CD14-positive monocyte (primary cell): ENCODE data around the gene SLC1A2. TPM values are rescaled to one million over a fixed set of nuclear protein-coding genes. Genes with fewer than 3 reads are reported as not detected.

Experiments used
- DNase-seq, 3 donors: peaks; one replicate each; pipeline ENCODE4 v3.0.0-alpha.2; 2011 to 2022
- H2AFZ ChIP-seq: 2 replicates; pipeline ENCODE4 v1.6.0; 2012; ENCODE audit warnings: mild to moderate bottlenecking, low read depth, low read length, inconsistent platforms; ENCODE audit not compliant: insufficient read depth, poor library complexity, severe bottlenecking
- H3K27ac ChIP-seq, 2 donors: 1 replicate in 1 of 2; 2 replicates in 1 of 2; pipeline ENCODE4 v1.5.1; 2012 to 2013; ENCODE audit warnings: low read length in 2 of 2, control low read depth in 1 of 2, inconsistent platforms in 1 of 2, low read depth in 1 of 2, mild to moderate bottlenecking in 1 of 2
- H3K27me3 ChIP-seq, 2 donors: one replicate each; pipeline versions ENCODE4 v1.6.0 to v1.6.1; 2011 to 2013; ENCODE audit warnings: low read length in 2 of 2; ENCODE audit not compliant: control insufficient read depth in 2 of 2, insufficient read depth in 2 of 2
- H3K36me3 ChIP-seq, 2 donors: replicated peaks in 1 of 2; 1 replicate in 1 of 2; 2 replicates in 1 of 2; pipeline versions ENCODE4 v1.5.1 to v1.6.1; 2012 to 2013; ENCODE audit warnings: low read length in 2 of 2, control low read depth in 1 of 2, inconsistent platforms in 1 of 2, mild to moderate bottlenecking in 1 of 2; ENCODE audit not compliant: insufficient read depth in 2 of 2, control insufficient read depth in 1 of 2
- H3K4me1 ChIP-seq, 2 donors: 1 replicate in 1 of 2; 2 replicates in 1 of 2; pipeline versions ENCODE4 v1.5.1 to v1.6.1; 2012 to 2013; ENCODE audit warnings: low read length in 2 of 2, control low read depth in 1 of 2, inconsistent platforms in 1 of 2, mild to moderate bottlenecking in 1 of 2, moderate library complexity in 1 of 2; ENCODE audit not compliant: insufficient read depth in 2 of 2, control insufficient read depth in 1 of 2
- H3K4me2 ChIP-seq: replicated peaks from 2 replicates; pipeline ENCODE3; 2012; ENCODE audit warnings: low read length, moderate library complexity, mild to moderate bottlenecking; ENCODE audit not compliant: poor library complexity, severe bottlenecking; ENCODE audit errors: extremely low read depth
- H3K4me3 ChIP-seq, 3 experiments: fragments of 200-600 bp in 1 of 3; sonication (generic) in 1 of 3; replicated peaks in 1 of 3; 1 replicate in 2 of 3; 2 replicates in 1 of 3; pipeline ENCODE4 v1.5.1; 2011 to 2013; ENCODE audit warnings: low read length in 3 of 3, mild to moderate bottlenecking in 3 of 3, control low read depth in 2 of 3, low read depth in 2 of 3, inconsistent platforms in 1 of 3, moderate library complexity in 1 of 3
- H3K79me2 ChIP-seq: 2 replicates; pipeline ENCODE4 v1.6.0; 2012; ENCODE audit warnings: mild to moderate bottlenecking, control low read depth, inconsistent platforms, low read length, moderate library complexity; ENCODE audit not compliant: insufficient read depth
- H3K9ac ChIP-seq: 2 replicates; pipeline ENCODE4 v1.6.0; 2017; ENCODE audit warnings: low read length, mild to moderate bottlenecking; ENCODE audit not compliant: insufficient read depth, poor library complexity, severe bottlenecking
- H3K9me3 ChIP-seq, 2 donors: replicated peaks in 1 of 2; 1 replicate in 1 of 2; 2 replicates in 1 of 2; pipeline versions ENCODE4 v1.5.1 to v1.6.1; 2012 to 2013; ENCODE audit warnings: low read length in 2 of 2, control low read depth in 1 of 2; ENCODE audit not compliant: control insufficient read depth in 1 of 2, insufficient read depth in 1 of 2
- H4K20me1 ChIP-seq: 2 replicates; pipeline ENCODE4 v1.6.0; 2012; ENCODE audit warnings: mild to moderate bottlenecking, low read length, control low read depth, moderate library complexity; ENCODE audit not compliant: insufficient read depth
- H3K27ac Mint-ChIP-seq, 7 donors: one replicate each; pipeline ENCODE4 v1.8.0; 2020; ENCODE audit warnings: mild to moderate bottlenecking in 7 of 7, mixed read lengths in 7 of 7, moderate library complexity in 6 of 7, inconsistent platforms in 2 of 7
- H3K27me3 Mint-ChIP-seq, 3 donors: one replicate each; pipeline ENCODE4 v1.8.0; 2021 to 2022; ENCODE audit warnings: low read depth in 3 of 3, mild to moderate bottlenecking in 3 of 3, mixed read lengths in 3 of 3, moderate library complexity in 3 of 3, inconsistent platforms in 1 of 3
- H3K36me3 Mint-ChIP-seq, 2 donors: one replicate each; pipeline ENCODE4 v1.8.0; 2020; ENCODE audit warnings: mixed read lengths in 2 of 2, inconsistent platforms in 1 of 2, mild to moderate bottlenecking in 1 of 2
- H3K4me1 Mint-ChIP-seq: one replicate; pipeline ENCODE4 v1.8.0; 2020; ENCODE audit warnings: mild to moderate bottlenecking, mixed read lengths
- H3K4me3 Mint-ChIP-seq, 2 donors: one replicate each; pipeline ENCODE4 v1.8.0; 2020; ENCODE audit warnings: mild to moderate bottlenecking in 2 of 2, mixed read lengths in 2 of 2, moderate library complexity in 1 of 2
- H3K9me3 Mint-ChIP-seq, 7 donors: one replicate each; pipeline ENCODE4 v1.8.0; 2020 to 2022; ENCODE audit warnings: mixed read lengths in 7 of 7, mild to moderate bottlenecking in 6 of 7, moderate library complexity in 6 of 7, inconsistent platforms in 2 of 7
- CTCF ChIP-seq: fragments of 200-600 bp; IDR thresholded peaks from one replicate; pipeline ENCODE4 v1.8.0; 2022; ENCODE audit warnings: antibody characterized with exemption, mild to moderate bottlenecking
- WGBS: methylation state at CpG from one replicate; pipeline ENCODE4 v1.1.5; 2013; ENCODE audit warnings: missing lambda C conversion rate; ENCODE audit not compliant: insufficient coverage; 5-methylcytosine and 5-hydroxymethylcytosine counted together
- intact Hi-C, 2 donors: fragments of 100-400 bp; cut with micrococcal nuclease; formaldehyde crosslinking; loops; one replicate each; pipeline versions ENCODE4 v1.15.0 to v1.15.1; 2023
- polyA plus RNA-seq, 3 donors: library from polyadenylated mRNA; depleted of rRNA in 1 of 3; unstranded in 2 of 3; stranded (reverse) in 1 of 3; fragments of 300-500 nt in 2 of 3; fragments of >200 nt in 1 of 3; fragmentation: Illumina TruSeq in 2 of 3; gene quantifications; 1 replicate in 2 of 3; 2 replicates in 1 of 3; pipeline ENCODE4 v1.2.3, GENCODE V29; 2012 to 2021

Gene SLC1A2
- polyA plus RNA-seq, 3 donors, result 0.07 TPM; not detected in 2

DNA sequence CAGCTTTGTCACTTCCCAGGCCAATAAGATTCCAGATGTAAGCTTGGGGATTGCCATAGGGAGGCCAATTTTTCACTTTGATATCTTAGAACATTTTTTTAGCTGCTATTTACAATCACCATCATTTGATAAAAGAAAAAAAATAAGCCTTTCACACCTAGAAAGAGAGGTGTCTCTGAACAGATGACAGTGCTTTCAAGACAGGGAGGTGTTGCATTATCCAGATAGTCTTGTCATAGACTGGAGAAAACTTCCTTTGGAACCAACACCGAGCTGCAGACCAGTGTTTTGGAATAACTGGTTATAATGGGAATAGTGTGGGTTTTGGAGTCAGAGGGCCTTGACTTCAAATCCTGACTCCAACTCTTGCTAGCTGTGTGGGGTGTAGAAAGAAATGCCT lies 101.0 kb downstream of the SLC1A2 start:
- peak overlapping the region in 4 of 7 donors; percentile 78 to 89 (median 86) for H3K27ac Mint-ChIP-seq
- no peaks in the 10 kb centered on the region for H3K36me3 Mint-ChIP-seq
- peaks cover 0 to 2% (median 1%) of the 10 kb centered on the region in 3 donors for H3K27me3 Mint-ChIP-seq
- Histone ChIP-seq H3K27me3 (no peaks in the 10 kb centered on the region), H3K9me3 (no peaks in the 10 kb centered on the region), H3K27ac (peak overlapping the region in 1 of 2 donors; percentile 72), H3K4me3 (no peak overlapping the region), H4K20me1 (no peaks in the 10 kb centered on the region), H3K36me3 (no peaks in the 10 kb centered on the region), H2AFZ (no peak overlapping the region), H3K4me2 (no peak overlapping the region), H3K4me1 (peaks cover 28 to 31% of the 10 kb centered on the region in 2 donors), H3K79me2 (no peaks in the 10 kb centered on the region), H3K9ac (no peak overlapping the region)
- H3K9me3 Mint-ChIP-seq, result no peaks in the 10 kb centered on the region
- no peak for DNase-seq
- no peak overlapping the region for H3K4me3 Mint-ChIP-seq
- intact Hi-C loops, result loop anchor here in 1 of 2 donors (5.0 kb wide), 1 partner anchor 34 kb away; no protein-coding TSS in a partner anchor
- H3K4me1 Mint-ChIP-seq, result peaks cover 22% of the 10 kb centered on the region
- no CpG with 5 or more reads among the region's 1 CpG for WGBS
- TF ChIP-seq CTCF, result no peak

- Histone ChIP-seq H3K79me2 (no peaks in the 10 kb centered on the region), H3K27me3 (no peaks in the 10 kb centered on the region), H3K4me3 (no peak overlapping the region), H3K36me3 (no peaks in the 10 kb centered on the region), H3K4me2 (no peak overlapping the region), H3K4me1 (peaks cover 39 to 42% of the 10 kb centered on the region in 2 donors), H3K9ac (no peak overlapping the region), H4K20me1 (no peaks in the 10 kb centered on the region), H3K9me3 (no peaks in the 10 kb centered on the region), H2AFZ (no peak overlapping the region), H3K27ac (no peak overlapping the region)
- peak overlapping the region in 1 of 7 donors; percentile 16 for H3K27ac Mint-ChIP-seq
- TF ChIP-seq CTCF, result no peak
- DNase-seq, result no peak
- 78% methylated on average over 4 of the region's 7 CpGs for WGBS
- peaks cover 33% of the 10 kb centered on the region for H3K4me1 Mint-ChIP-seq
- H3K27me3 Mint-ChIP-seq, result peaks cover 0 to 1% (median 0%) of the 10 kb centered on the region in 3 donors
- intact Hi-C loops, result loop anchor here in 1 of 2 donors (5.0 kb wide), 1 partner anchor 35 kb away; no protein-coding TSS in a partner anchor
- no peaks in the 10 kb centered on the region for H3K9me3 Mint-ChIP-seq
- no peaks in the 10 kb centered on the region for H3K36me3 Mint-ChIP-seq
- no peak overlapping the region for H3K4me3 Mint-ChIP-seq
These were observed 102.1 kb downstream of the SLC1A2 start for GRCh38 chr11:35317253-35317652.
